NCI-H1417 (cell line): Measurements from ENCODE around the gene GNA12.

Experiments used
- DNase-seq, 3 experiments: peaks; one replicate each; lab custom pipeline; 2025; lab: John Stamatoyannopoulos, UW

Gene GNA12

GRCh38 chr7:2844153-2845033 is at the start of gene GNA12:
TSS of gene GNA12 (minus strand) at chr7:2844308. CDS start at chr7:2844161, 147 bp downstream.
- peak; percentile 99 to 100 (median 99) for DNase-seq

- no peak for DNase-seq
Measured at GRCh38 chr7:2893411-2893861, 49.3 kb upstream of the GNA12 start.

DNA sequence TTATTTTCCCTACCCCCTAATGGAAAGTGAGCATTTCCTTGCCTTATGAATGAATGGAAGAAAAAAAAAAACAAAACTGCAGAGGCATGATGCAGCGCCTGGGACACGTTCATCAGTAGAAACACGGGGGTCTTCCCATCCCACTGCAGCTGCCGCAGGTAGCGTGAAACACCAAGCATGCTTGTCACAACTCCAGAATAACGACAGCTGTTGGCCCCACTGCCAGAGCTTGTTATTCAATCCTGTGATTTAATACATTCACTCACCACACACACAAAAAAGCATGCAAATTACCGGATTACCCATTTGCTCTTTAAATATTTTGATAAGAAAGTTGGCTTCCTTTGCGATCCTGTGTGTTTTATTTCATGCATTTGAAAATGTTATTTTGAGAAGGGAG is 48.4 kb upstream of the GNA12 start:
- DNase-seq = peak in 1 of 3 experiments; percentile 16

DNA sequence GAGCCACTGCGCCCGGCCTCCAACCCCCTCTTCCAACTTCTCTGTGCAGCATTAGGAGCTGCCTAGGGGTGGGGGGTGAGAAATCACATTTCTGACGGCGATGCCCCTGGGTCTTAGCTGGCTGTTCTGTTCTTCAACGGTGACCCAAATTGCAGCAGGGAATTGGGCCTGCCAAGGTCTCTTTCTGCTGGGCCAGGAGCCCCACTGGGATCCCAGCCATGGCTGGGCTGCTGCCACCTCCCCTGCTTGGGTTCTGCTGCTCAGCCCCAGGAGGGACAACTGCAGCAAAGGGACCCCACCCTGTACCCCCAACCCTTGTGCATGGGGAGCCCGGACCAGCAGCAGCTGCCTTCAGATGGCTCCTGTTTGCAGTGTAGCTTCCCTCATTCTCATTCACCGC is 43.7 kb upstream of the GNA12 start:
- DNase-seq = no peak

DNA sequence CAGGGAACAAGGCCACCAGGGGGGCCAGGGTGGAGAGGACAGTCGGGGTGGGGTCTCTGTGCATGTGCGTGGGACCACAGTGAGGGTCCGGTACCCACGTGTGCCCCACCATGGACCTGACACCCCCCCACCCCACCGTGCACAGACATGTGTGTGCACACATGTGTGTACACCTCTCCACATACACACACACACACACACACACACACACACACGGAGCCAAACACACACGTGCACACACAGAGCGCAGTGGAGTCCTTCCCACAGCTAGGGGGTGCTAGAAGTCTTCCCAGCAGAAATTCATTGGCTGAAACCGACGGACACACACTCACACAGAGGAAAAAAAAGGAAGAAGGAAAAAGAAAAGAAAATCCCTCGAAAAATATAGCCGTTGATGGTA is 42.8 kb upstream of the GNA12 start:
- peak; percentile 40 to 81 (median 79) for DNase-seq

GRCh38 chr7:2886391-2886790 is 42.3 kb upstream of the GNA12 start:
- no peak for DNase-seq

- DNase-seq = peak in 1 of 3 experiments; percentile 53
Measured at GRCh38 chr7:2884161-2884560, 40.1 kb upstream of the GNA12 start.

- no peak for DNase-seq
Measured at GRCh38 chr7:2883101-2883500, 39.0 kb upstream of the GNA12 start.

DNA sequence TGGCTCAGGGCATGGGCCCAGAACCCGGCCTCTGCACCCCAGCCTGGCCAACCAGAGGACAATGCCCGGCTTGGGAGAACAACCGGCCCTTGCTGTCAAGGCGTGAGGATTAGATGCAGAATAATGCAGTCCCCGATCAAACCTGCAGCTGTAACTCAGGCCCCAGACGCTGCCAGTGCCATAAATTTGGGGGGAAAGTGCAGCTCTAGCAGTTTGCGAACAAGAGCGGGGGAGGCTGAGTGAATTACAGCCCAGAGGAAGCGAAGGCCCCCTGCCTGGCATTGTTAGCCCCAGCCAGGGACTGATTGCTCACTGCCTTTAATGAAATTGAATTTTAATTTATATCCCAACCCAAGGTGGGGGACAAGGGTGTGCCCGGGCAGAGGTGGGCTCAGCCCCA is 38.0 kb upstream of the GNA12 start:
- DNase-seq = peak in 1 of 3 experiments; percentile 52

- DNase-seq = no peak
Measured at GRCh38 chr7:2880874-2881533, 36.9 kb upstream of the GNA12 start.

DNA sequence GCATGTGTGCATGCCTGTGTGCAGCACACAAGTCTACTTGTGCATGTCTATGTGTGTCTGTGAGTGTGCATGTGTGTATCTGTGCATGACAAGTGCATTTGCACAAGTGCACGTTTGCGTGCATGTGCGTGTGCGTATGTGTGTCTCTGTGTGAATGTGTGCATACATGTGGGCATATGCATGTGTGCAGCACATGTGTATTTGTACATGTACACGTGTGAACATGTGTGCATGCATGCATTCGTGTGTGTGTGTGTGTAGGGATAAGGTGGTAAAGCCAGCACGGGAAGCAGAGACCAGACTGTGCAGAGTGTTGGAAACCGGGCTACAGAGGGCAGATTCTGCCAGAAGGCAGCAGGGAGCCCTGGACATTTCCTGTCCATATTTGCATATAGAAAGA is 35.9 kb upstream of the GNA12 start:
- no peak for DNase-seq

GRCh38 chr7:2879354-2879753 is 35.2 kb upstream of the GNA12 start:
- DNase-seq = no peak

DNA sequence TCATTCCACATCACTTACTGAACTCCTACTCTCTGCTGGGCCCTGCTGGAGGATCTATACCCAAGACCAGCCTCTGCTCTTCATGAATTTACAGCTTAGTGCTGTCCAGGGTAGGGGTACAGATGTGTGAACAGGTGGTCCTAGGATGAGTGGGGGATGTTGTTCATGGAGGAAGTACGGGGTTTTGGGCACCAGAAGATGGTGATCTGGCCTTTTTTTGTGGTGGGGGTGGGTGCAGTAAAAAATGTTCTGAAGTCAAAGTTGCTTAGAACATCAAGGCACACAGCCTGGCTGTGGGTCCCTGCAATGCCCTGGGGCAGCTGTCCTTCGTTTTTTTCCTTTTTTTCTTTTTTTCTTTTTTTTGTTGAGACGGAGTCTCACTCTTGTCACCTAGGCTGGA is 34.2 kb upstream of the GNA12 start:
- DNase-seq = no peak

GRCh38 chr7:2876031-2876731 is 32.1 kb upstream of the GNA12 start:
- DNase-seq = peak in 2 of 3 experiments; percentile 87 to 93

GRCh38 chr7:2873686-2874551 is 29.8 kb upstream of the GNA12 start:
- DNase-seq = peak in 1 of 3 experiments; percentile 37

GRCh38 chr7:2873146-2873545 is 29.0 kb upstream of the GNA12 start:
- DNase-seq = peak in 2 of 3 experiments; percentile 26 to 89

DNA sequence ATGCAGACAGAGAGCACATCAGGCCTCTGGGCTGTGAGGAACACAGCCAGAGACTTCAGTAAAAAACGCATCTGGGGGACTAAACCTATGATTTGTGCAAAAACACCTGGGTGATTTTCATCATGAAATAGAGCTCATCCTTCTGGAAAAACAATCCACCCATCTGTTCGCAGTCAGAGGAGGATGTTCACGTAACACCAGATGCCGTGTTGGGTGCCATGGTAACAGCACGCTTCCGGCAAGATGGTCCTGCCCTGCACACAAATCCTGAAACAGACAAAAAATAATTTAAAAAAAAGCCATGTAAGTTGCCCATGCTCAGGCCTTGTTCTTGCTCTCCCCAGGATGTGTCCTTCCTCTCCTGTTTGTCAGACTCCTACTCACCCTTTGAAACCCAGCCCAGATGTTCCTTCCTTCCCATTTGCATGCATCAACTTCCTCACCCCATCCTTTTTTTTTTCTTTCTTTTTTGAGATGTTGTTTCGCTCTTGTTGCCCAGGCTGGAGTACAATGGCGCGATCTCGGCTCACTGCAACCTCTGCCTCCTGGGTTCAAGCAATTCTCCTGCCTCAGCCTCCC is 28.3 kb upstream of the GNA12 start:
- peak in 2 of 3 experiments; percentile 32 to 77 for DNase-seq

- peak; percentile 16 to 56 (median 44) for DNase-seq
Measured at GRCh38 chr7:2870471-2870931, 26.4 kb upstream of the GNA12 start.

DNA sequence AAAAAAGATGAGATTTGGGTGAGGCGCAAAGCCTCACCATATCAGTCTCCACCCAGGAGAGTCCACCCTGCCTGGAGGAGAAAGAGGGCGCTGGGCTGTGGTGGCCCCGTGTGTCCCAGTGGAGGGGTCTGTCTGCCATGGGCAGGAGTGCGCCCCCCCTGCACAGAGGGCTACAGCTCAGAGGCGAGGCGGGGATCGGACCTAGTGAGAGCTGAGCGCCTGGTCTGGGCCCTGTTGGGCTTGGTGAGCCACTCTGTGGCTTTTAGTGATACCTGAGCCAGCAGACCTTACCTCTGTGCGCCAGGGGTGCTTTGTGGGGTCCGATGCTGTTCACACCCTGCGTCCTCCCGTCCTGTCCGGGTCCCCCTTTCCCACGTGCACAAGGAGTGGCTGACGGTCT is 25.9 kb upstream of the GNA12 start:
- DNase-seq = no peak

DNA sequence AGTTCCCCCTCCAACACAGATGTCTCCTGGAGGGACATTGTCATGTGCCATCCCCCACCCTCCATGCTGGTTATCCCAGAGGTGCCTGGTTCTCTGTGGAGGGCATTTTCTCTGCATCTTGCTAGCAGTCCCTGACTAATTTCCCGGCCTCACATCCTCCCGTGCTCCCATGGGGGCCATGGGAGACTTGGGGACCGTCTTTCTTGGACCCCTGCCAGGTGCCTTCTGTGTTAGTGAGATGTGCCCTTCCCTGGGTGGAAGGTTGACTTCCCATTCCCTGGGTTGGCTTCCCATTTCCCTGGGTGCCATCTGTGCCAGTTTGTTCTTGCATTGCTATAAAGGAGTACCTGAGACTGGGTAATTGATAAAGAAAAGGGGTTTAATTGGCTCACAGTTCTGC is 22.5 kb upstream of the GNA12 start:
- DNase-seq = no peak
